Measurements from ENCODE around the gene SLC9C1.

DNA sequence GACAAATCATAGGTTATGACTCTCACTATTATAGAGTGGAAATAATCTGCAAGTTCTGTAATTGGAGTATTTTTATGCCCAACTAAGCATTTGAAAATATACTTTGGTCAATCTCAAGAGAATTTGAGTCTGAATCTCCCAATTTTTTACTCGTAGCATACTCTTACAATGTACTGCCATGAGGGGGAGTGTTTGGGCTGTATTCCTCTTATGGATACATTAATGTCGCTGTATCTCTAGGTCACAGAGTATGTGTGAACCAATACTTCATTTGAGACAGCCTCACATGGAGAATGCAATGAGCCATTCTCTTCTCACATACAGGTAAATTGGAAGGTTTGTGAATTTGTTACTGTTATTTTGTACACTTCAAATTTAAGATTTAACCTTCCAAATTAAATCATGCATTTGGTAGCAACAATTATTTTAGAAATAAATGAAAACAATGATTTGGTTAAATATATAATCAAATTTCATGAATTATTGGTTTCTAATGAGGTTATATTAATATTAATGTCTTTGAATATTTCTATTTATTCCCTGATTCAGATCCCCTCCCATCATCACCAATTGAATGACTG, 33.4 kb upstream of the SLC9C1 start:
- TF ChIP-seq, protein P1, sequence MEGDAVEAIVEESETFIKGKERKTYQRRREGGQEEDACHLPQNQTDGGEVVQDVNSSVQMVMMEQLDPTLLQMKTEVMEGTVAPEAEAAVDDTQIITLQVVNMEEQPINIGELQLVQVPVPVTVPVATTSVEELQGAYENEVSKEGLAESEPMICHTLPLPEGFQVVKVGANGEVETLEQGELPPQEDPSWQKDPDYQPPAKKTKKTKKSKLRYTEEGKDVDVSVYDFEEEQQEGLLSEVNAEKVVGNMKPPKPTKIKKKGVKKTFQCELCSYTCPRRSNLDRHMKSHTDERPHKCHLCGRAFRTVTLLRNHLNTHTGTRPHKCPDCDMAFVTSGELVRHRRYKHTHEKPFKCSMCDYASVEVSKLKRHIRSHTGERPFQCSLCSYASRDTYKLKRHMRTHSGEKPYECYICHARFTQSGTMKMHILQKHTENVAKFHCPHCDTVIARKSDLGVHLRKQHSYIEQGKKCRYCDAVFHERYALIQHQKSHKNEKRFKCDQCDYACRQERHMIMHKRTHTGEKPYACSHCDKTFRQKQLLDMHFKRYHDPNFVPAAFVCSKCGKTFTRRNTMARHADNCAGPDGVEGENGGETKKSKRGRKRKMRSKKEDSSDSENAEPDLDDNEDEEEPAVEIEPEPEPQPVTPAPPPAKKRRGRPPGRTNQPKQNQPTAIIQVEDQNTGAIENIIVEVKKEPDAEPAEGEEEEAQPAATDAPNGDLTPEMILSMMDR (IDR thresholded peaks at IDR 0.05): peak; percentile 65
- TF ChIP-seq ZFX (IDR thresholded peaks at IDR 0.05; ENCODE audit: borderline replicate concordance): no peak

Measured in 22Rv1 (cell line).